Hematopoietic multipotent progenitor cell treated with erythropoietin and hydrocortisone succinate and interleukin-3 and kit ligand, for 17 days (in vitro differentiated cells): ENCODE results near the gene FAM111B.
A peak's percentile ranks its signal among the peaks of the same experiment; 100 is the strongest.
"Not testable (repeated sequence)": the region's sequence is repeated elsewhere in the genome, so short reads cannot be mapped to it uniquely, and the experiment has no call there.

ENCODE experiments used
- DNase-seq: peaks from one replicate; pipeline ENCODE4 v3.0.0-alpha.2; 2015; ENCODE audit warnings: low spot score

Gene FAM111B

GRCh38 chr11:59097938-59098337 is 9.1 kb upstream of the FAM111B start:
- DNase-seq: not testable (repeated sequence)

- no peak for DNase-seq
Observed at GRCh38 chr11:59102259-59102765, 4.7 kb upstream of the FAM111B start.

DNA sequence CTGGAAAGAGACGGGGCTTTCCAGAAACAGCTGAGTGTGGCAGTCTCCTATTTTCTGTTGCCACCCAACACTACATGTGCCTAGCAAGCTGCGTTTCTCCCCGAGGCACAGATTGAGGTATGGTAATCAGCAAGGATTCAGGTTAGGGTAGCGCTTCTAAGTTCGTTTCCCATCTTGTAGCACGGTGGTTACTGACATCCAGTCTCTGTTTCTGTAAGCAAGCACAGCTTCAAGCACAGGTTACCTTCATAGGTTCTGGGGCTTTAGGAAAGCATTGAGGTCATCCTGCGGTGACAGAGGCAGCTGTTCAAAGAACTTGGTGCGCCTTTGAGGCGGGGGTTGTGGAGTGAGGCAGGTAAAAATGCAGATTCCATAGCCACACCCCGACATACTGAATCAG is 684 bp downstream of the FAM111B start:
- DNase-seq: not testable (repeated sequence)

GRCh38 chr11:59112494-59112893 is 5.5 kb downstream of the FAM111B start:
- no peak for DNase-seq

DNA sequence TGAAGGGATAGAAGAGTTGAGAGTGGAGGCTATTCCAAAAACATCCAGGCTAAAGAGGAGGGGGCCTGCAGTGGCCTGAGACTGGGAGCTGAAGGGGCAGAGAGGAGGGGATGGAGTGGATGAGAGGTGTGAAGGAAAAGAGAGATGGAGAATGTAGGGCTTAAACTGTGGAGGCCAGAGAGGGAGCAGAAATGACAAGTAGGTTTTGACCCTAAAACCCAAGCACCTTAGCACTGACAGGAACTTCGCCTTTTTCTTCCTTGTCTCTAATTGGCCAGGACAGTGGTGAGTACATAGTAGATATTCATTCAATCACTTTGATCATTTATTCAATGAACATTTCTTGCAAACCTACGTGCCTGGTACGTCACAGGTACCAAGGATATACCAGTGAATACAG is 7.3 kb downstream of the FAM111B start:
- no peak for DNase-seq

DNA sequence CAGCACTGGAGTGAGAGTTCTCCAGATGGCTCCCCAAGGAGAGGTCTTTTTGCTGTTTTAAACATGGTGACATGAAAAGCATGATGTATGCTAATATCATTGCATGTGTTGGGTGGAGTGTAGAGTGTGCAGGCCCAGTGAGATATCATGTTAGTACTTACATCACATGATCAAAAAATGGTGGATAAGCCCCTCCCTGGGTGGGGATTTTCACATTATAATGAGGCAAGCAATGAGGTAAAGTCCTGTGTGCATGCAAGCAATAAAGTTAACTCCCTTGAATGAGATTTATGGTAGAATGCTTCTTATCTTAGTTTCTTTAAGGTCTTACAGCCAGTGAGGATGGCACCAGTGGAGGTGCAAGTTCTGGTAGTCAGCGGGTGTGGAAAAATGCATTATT is 8.5 kb downstream of the FAM111B start:
- no peak for DNase-seq

GRCh38 chr11:59117774-59118173 is 10.7 kb downstream of the FAM111B start:
- DNase-seq: no peak

DNA sequence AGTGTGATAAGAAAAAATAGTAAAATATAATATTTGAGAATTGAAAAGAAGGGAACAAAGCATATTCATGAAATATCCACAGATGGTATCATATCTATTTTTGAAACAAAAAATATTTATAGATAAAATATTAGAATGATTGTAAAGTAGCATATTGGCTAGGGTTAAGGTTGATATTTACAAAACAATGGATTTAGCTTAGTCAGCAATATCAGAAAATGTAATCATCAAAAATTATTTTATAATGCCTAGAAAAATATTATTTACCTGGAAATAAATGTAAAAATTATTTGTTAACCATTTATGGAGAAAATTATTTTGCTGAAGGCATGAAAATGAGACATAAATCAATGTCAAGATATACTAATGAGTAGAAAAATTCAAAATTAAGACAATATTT is 12.8 kb downstream of the FAM111B start:
- no peak for DNase-seq

GRCh38 chr11:59135648-59136461 is 28.8 kb downstream of the FAM111B start:
- peak; percentile 72 for DNase-seq

DNA sequence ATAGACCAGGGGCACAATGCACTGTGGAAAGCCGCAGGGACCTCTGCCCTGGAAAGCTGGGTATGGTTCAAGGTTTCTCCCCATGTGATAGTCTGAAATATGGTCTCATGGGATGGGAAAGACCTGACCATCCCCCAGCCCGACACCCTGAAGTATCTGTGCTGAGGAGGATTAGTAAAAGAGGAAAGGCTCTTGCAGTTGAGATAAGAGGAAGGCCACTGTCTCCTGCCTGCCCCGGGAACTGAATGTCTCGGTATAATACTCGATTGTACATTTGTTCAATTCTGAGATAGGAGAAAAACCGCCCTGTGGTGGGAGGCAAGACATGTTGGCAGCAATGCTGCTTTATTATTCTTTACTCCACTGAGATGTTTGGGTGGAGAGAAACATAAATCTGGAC is 29.5 kb downstream of the FAM111B start:
- not testable (repeated sequence) for DNase-seq

GRCh38 chr11:59137190-59137589 is 30.2 kb downstream of the FAM111B start:
- DNase-seq: no peak

DNA sequence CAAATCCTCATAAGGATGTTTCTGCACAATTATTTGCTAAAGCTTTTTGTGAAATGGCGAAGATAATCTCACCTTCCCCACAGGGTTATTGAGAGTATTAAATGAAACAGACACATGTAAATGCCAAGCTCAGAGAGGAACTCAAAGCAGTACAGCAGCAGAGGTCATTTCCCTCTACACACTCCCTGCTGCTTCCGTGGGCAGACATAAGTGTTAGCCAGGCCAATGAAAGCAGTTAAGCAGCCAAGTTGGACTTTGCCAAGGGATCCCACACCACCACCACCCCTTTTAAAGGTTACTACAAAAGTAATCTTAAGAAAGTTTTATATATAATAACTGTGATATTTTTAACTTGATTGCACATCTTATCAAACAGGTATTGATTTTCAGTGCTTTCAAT is 31.6 kb downstream of the FAM111B start:
- DNase-seq: no peak

DNA sequence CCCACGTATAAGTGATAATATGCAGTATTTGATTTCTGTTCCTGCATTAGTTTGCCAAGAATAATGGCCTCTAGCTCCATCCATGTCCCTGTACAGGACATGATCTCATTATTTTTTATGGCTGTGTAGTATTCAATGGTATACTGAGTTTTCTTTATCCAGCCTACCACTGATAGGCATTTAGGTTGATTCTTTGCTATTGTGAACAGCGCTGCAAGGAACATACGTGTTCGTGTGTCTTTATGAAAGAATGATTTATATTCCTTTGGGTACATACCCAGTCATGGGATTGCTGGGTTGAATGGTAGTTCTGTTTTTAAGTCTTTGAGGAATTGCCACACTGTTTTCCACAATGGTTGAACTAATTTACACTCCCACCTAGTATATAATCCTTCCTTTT is 34.2 kb downstream of the FAM111B start:
- DNase-seq: no peak

GRCh38 chr11:59141673-59142460 is 34.8 kb downstream of the FAM111B start:
- no peak for DNase-seq

DNA sequence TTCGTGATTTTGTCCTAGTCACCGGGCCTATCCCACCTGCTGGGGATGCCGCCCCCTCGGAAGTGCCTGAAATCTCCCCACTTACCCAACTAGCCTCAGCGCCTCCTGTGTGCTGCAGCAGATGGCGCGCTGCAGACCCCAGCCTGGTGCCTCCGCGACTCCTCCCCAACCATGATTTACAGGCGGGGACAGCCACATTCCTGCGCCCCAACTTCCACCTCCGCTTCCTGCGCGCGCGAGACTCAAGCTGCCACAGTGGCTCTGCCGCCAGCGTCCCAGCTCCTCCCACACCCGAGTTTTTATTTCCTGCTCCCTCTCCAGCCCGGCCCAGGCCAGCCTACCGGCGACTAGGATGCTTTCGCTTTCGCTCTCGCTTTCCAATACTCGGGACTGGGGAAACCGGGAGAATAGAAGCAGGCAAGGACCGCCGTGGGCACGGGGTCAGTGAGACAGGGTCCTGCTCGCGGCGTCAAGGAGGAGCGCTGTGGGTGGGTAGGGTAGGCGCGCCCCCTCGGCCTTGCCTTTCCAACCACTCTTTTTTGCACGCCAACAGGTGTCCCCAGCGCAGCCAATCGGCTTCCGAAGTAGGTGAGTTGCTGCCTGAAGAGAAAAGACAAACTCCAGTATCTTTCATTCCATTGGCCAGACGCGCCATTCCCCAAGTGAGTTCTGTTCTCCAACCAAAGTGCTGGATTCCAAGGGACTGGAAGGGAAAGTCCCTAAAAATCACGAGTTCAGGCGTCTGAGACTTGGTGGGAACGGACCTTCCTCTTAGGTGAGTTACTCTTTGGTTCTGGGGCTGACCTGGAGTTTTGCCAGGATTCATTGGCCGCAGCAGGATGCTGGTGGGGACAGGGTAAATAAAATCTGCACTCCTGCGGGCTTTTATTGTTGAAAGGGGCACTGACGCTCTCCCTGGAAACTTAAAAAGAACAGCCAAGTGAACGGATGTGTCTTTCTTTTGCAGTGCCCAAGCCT is 35.8 kb downstream of the FAM111B start, which contains the start of gene FAM111A:
Gene FAM111A, plus strand, starts transcription at position 327 of the 978 bp plus-strand sequence. CDS start 6,017 bp downstream, outside the sequence.
- DNase-seq: peak; percentile 69

DNA sequence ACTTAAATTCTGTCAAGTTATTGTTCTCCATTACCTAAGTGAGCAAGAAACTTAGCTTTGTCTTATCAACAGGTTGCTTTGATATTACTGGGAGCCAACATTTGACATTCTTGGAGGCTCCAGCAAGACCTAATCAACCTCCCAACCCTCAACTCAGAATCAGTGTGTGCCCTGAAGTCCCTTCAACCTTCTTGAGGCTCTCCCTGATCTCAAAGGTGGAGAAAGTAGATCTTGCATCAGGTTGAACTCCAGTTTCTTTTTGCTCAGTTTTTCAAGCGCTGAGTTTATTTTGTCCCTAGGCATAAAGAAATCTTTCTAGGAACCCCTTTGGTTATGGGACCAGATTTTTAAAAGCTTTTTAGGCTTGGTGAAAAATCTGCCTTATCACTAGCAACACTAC is 37.1 kb downstream of the FAM111B start:
- DNase-seq: no peak

DNA sequence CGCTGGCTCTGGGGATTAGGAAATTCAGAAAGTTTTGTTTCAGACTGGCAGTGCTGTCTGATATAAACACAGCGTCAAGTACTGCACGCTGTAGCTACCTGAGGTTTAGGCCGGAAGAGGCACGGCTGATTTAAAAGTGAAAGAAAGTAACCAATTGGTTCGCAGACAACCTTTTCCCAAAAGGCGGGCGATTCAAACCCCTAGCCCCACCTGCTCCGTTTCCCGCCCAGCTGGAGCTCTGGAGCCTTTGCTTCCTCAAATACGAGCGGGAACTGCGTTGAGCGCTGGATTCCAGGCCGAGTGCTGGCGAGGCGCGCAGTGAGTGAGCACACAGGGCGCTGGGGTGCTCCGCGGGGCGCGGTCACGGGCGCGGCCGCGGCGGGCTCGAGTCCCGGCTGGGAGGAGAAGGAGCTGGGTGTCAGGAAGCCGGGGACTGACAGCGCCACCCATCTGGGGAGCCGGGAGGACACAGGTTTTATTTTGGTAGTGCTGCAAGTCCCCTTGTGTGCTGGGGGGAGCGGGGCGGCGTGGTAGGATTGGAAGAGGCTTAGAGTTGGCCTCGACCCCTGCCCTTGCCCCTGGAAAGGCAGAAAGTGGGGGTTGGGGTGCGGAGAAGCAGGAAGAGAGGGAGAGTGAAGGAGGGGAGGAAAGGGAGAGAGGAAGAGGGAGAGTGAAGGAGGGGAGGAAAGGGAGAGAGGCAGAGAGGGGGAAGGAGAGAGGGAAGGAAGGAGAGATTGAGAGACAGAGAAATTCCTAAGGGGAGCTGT is 37.7 kb downstream of the FAM111B start:
- peak; percentile 81 for DNase-seq

DNA sequence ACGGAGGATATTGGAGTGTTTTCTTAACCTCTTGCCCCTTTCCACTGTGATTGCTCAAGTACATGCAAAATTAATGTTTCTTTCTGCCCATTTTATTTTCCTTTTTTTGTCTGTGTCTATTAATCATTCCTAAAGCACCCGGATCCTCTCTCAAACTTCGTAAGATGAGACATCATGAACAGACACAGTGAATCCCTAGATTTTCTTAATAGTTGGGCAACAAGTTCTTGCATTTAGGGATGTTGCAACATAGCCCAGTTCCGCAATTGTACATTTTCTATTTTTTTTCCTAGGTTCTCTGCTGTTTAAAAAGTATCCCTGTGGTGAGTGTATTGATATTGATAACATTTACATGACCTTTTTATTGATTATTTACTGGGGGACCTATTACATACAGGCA is 38.5 kb downstream of the FAM111B start:
- DNase-seq: no peak

- no peak for DNase-seq
Observed at GRCh38 chr11:59151761-59152160, 44.7 kb downstream of the FAM111B start.

GRCh38 chr11:59152312-59152951 is 45.4 kb downstream of the FAM111B start:
- no peak for DNase-seq
